ENCODE results near the gene MBD3L2.
A peak's percentile ranks its signal among the peaks of the same experiment; 100 is the strongest.
"Not testable (repeated sequence)": the region's sequence is repeated elsewhere in the genome, so short reads cannot be mapped to it uniquely, and the experiment has no call there.

The MBD3L2 gene

DNA sequence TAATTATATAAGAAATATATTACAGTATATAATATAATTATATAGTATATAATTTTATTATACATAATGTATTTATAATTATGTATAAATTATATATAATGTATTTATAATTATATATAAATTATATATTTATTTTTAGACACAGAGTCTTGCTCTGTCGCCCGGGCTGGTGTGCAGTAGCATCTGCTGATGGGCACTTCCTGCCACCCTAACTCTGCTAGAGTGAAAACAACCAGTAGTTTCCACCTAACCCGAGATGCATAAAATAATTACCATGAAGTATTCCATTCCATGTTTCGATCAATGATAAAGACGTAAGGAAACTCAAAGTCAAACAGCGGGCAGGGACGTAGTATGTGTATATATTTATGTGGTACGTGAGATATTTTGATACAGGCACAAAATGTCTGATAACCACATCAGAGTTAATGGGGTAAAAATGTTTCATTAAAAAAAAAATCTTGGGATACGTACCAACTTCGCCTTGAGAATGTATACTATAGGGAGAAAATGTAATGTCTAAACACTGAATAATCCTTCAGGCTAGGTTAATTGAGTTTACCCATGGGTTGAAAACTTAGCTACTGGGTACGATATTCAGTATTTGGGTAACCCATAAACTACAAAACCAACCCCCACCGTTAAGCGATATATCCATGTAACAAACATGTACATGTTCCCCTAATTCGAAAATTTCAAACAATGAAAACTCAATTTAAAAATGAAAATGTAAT is 5.7 kb downstream of the MBD3L2 start:
- FAIRE-seq; DNase-seq (ENCODE audit: insufficient read length): not testable (repeated sequence)

DNA sequence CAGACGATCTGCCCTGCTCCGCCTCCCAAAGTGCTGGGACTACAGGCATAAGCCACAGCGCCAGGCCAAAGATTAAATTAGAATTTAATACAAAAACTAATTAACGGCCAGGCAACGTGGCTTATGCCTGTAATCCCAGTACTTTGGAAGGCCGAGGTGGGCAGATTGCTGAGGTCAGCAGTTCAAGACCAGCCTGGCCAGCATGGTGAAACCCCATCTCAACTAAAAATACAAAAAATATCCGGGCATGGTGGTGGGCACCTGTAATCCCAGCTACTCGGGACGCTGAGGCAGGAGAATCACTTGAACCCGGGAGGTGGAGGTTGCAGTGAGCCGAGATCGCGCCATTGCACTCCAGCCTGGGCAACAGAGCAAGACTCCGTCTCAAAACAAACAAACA is 6.6 kb downstream of the MBD3L2 start:
- not testable (repeated sequence) for FAIRE-seq

DNA sequence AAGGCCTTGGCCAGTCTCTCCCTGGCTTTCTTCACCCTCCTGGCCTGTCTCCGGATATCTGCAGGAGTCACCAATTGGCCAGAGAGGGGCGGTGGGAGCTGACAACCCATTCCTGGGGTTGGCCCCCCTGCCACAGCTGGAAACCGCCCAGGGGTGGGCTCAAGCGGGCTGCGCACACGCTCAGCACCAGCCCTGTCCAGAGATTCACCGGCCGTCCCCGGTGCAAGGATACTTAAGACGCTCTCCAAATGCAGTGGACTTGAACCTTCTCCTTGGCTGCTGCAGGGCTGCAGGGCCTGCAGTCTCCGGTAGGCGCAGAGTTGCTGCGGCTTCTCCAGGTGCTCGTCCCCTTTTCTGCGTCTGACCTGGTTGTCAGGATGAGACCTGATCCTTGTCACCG is 7.2 kb downstream of the MBD3L2 start:
- not testable (repeated sequence) for DNase-seq (ENCODE audit: insufficient read length); FAIRE-seq

More for the DNA sequence above, 6.6 kb downstream of the MBD3L2 start:
- DNase-seq (ENCODE audit: insufficient read length) = not testable (repeated sequence)

DNA sequence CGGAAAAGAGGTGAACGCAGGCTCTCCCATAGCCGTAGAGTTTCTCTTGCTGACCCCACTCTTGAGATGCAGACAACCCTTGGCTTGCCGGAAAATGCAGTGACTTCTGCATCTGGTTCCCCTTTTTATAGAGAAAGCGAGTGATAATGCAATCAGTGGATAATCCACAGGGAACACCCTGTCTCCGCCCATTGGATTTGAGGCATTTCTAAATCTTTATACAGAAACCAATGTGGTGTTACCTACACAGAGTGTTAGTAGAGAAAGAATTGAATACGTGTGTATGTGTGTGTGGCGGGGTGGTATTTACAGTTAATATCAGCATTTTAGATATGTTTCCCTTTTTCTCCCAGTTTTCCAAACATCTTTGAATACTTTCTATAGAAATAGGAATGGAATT is 9.5 kb downstream of the MBD3L2 start, which contains the start of gene MBD3L3:
MBD3L3 (minus strand) TSS at position 101 of the 400 bp plus-strand sequence; CDS start at position 30, 71 bp downstream.
- not testable (repeated sequence) for FAIRE-seq; DNase-seq (ENCODE audit: insufficient read length)

DNA sequence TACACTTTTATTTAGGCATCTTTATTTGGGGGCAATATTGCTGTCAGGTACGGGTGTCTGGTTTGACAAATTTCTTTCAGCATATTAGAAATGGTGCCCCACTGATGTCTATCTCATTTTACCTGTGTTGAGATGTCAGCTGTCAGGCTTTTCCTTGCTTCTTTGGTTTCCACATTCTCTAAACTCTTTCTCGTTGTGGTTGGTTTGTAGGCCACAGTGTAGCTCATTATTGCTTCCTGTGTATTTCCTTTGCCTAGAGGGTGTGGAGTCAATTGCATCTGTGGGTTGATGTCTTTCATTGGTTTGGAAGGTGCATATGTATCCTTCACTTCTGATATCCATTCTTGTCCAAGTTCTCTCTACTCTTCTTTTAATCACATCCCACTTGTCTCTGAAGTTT is 10.9 kb downstream of the MBD3L2 start:
- not testable (repeated sequence) for DNase-seq (ENCODE audit: insufficient read length); FAIRE-seq

DNA sequence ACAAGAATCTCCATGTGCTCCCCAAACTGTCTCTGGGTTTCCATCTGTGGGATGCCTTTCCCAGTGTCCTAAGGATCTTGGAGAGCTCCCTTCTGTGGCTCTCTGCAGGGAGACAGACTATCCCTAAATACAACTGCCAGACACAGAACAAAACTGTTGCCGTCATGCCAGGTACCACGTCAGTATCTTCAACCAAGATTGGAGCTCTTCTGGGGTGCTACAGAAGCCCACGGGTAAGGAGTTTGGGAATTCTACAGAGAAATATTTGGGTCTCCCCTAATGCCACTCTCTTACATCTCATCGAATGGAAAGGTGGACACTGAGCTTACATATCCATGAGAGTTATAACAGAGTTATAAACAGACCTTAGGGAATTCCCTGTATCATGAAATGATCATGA is 14.2 kb downstream of the MBD3L2 start:
- FAIRE-seq (no peak), DNase-seq (ENCODE audit: insufficient read length) (no peak)
- TF ChIP-seq POLR2AphosphoS5 (IDR thresholded peaks at IDR 0.05; ENCODE audit: low read depth, low read length) (no peak), POLR2A (IDR thresholded peaks at IDR 0.05; ENCODE audit: low read depth, low read length) (no peak), TAF1 (IDR thresholded peaks at IDR 0.05; ENCODE audit: borderline replicate concordance, low read depth, low read length) (no peak)

DNA sequence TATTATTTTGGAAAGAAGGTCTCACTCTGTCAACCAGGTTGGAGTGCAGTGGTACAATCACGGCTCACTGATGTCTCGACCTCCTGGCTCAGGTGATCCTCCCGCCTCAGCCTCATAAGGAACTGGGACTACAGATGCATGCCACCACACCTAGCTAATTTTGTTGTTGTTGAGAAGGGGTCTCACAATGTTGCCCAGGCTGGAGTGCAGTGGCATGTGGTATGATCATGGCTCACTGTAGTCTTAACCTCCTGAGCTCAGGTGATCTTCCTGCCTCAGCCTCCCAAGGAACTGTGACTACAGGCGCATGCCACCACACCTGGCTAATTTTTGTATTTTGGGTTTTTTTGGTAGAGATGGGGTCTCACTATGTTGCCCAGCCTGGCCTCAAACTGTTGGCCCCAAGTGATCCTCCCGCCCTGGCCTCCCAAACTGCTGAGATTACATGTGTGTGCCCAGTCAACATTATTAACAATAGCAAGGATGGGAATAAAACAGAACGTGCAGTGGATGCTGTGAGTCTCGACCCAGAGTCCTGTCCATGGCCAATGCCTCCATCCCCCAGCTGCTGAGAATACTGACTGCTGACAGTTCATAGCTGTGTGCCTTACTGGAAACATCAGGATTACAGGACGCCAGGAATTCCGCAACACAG is 14.8 kb downstream of the MBD3L2 start:
- TF ChIP-seq POLR2A (IDR thresholded peaks at IDR 0.05; ENCODE audit: low read depth, low read length) (no peak), TAF1 (IDR thresholded peaks at IDR 0.05; ENCODE audit: borderline replicate concordance, low read depth, low read length) (no peak), POLR2AphosphoS5 (IDR thresholded peaks at IDR 0.05; ENCODE audit: low read depth, low read length) (no peak)
- DNase-seq (ENCODE audit: insufficient read length) (no peak), FAIRE-seq (no peak)

DNA sequence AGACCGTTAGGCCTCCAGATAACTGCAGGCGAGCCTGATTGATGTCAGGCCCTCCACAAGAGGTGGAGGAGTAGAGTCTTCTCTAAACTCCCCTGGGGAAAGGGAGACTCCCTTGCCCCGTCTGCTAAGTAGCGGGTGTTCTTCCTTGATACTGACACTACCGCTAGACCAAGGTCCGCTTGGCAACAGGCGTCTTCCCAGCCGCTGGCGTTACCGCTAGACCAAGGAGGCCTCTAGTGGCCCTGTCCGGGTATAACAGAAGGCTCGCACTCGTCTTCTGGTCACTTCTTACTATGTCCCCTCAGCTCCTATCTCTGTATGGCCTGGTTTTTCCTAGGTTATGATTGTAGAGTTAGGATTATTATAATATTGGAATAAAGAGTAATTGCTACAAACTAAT is 18.0 kb downstream of the MBD3L2 start:
- not testable (repeated sequence) for DNase-seq (ENCODE audit: insufficient read length); FAIRE-seq

DNA sequence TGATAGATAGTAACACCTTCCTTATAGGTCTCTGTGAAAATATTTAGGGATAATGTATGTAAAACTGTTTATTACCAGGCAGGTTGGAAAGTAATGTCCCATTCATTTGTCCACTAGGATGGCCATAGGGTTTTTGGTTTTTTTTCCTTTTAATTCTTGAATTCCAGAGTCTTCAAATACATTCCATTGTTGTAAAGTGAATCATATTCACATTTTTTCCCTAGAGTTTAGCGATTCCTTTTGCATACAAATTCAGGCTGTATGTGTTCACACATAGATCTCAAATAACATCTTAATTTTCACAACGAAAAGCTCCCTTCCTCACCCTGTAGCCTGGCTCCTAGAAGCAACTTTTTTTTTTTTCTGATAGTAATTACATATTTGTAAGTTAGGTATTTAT is 18.6 kb downstream of the MBD3L2 start:
- TF ChIP-seq TAF1 (IDR thresholded peaks at IDR 0.05; ENCODE audit: borderline replicate concordance, low read depth, low read length) (no peak), POLR2A (IDR thresholded peaks at IDR 0.05; ENCODE audit: low read depth, low read length) (no peak), POLR2AphosphoS5 (IDR thresholded peaks at IDR 0.05; ENCODE audit: low read depth, low read length) (no peak)

DNA sequence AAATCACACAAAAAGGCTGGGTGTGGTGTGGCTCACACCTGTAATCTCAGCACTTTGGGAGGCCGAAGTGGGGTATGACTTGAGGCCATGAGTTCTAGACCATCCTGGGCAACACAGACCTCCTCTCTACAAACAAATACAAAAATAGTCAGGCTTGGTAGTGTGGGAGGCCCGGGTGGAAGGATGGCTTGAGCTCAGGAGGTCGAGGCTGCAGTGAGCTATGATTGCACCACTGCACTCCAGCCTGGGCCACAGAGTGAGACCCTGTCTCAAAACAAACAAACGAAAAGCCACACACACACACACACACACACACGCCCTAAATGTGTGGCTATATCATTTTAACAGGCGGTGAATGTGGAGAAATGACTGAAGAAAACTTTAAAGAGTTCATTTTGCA is 19.5 kb downstream of the MBD3L2 start:
- FAIRE-seq (no peak), DNase-seq (ENCODE audit: insufficient read length) (no peak)
- TF ChIP-seq POLR2AphosphoS5 (IDR thresholded peaks at IDR 0.05; ENCODE audit: low read depth, low read length) = no peak
- no peak for TF ChIP-seq POLR2A (IDR thresholded peaks at IDR 0.05; ENCODE audit: low read depth, low read length)
- no peak for TF ChIP-seq TAF1 (IDR thresholded peaks at IDR 0.05; ENCODE audit: borderline replicate concordance, low read depth, low read length)

More for the DNA sequence above, 18.6 kb downstream of the MBD3L2 start:
- FAIRE-seq (no peak), DNase-seq (ENCODE audit: insufficient read length) (no peak)

DNA sequence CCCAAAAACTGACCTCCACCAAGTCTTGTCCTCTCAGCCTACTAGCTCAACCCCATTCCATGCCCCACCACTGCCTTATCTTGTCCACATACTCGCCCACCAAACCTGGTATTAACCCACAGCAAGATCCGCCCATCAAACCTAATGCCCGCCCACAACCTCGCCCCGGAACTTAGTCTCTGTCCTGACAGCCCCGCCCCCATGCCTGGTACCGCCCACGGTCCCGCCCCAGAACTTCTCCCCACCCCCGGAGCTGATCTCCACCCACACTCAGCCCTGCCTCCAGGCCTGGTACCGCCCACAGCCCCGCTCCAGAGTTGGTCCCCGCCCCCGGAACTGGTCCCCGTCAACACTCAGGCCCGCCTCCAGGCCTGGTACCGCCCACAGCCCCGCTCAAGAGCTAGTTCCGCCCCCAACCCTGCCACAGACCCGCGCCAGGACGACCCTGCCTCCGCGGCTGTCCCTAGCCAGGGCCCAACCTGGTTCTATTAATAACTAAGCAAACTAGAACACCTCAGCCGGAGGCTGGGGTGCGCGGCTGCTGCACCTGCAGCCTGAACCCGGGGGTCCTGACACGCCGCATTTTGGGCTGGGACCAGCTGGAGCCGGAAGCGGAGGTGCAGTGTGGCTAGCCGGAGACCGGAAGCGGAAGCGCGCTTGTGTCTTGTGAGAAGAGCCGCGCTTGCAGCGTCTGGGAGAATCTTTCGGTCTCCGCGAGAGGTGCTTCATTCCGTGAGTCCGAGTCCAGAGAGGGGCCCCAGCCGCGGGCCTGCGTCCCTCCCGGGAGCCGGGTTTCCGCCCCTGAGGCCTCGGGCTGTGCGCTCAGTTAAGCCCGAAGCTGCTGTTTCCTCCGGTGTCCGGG is 20.2 kb downstream of the MBD3L2 start, which contains the start of gene ZNF557:
ZNF557 (plus strand) TSS at position 662 of the 862 bp plus-strand sequence. CDS start 5,372 bp downstream, outside the sequence.
- FAIRE-seq (peak; percentile 99), DNase-seq (ENCODE audit: insufficient read length) (peak; percentile 85)
- TF ChIP-seq POLR2AphosphoS5 (IDR thresholded peaks at IDR 0.05; ENCODE audit: low read depth, low read length) = peak; percentile 93
- peak; percentile 96 for TF ChIP-seq POLR2A (IDR thresholded peaks at IDR 0.05; ENCODE audit: low read depth, low read length)
- peak; percentile 84; the same call in 1 of the 2 replicates for TF ChIP-seq TAF1 (IDR thresholded peaks at IDR 0.05; ENCODE audit: borderline replicate concordance, low read depth, low read length)

DNA sequence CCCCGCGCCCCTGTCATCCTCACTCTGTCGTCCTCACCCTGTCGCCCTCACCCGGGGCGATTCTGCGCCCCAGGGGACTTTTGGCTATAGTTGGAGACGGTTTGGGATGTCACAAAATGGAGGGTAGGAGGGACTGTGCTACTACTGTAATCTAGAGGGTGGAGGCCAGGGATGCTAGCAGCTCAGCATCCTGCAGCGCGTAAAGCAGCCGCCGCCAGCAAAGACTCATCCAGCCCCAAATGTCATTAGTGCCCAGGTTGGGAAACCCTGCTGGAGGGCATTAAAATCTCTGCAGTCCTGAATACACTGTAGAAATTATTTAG is 20.7 kb downstream of the MBD3L2 start:
- FAIRE-seq (peak; percentile 24), DNase-seq (ENCODE audit: insufficient read length) (no peak)
- no peak for TF ChIP-seq POLR2AphosphoS5 (IDR thresholded peaks at IDR 0.05; ENCODE audit: low read depth, low read length)
- TF ChIP-seq TAF1 (IDR thresholded peaks at IDR 0.05; ENCODE audit: borderline replicate concordance, low read depth, low read length) = no peak
- TF ChIP-seq POLR2A (IDR thresholded peaks at IDR 0.05; ENCODE audit: low read depth, low read length) = no peak
